Measurements from ENCODE around the gene HIBCH.
A peak's percentile ranks its signal among the peaks of the same experiment; 100 is the strongest.
"Not testable (repeated sequence)": the region's sequence is repeated elsewhere in the genome, so short reads cannot be mapped to it uniquely, and the experiment has no call there.

Gene HIBCH

DNA sequence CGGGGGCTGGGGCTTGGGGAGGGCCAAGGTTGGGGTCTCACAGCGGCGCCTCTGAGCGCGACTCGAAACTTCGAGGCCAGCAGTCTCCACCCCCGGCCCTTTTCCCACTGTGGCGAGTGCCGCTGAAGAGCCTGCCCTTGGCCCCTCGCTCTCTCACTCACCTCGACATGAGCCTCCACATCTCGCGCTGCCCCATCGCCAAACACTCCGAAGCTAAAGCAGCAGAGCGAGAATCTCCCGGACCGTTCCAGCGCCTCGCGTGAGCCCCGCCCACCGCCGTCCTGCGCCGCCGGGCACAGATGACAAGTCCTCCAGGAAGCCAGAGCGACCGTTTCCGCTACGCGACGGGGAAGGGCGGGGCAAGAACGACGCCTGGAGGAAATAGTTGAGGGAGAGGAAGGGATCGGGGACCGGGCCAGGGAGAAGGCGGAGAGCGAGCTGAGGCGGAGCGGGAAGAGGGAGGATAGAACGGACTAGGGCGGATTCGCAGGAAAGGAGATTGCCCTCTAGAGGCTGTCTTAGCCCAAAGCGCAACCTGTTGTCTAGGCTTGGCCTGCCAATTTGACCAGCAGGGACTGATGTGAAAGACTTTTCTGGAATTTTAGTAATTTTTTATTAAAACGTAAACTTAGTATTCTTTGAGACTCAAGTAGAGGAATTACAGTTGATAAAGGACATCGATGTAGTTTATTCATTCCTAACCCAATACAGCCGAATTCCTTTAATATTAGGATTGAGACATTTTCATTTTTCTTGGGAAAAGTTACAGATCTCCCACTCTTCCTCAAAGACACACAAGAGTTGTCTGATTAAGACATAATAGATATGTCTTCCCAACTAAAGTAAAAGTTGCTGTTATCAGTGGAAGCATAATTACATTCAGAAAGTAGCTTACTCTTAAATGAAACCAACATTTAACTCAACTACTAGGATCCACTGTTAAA, at the start of gene HIBCH:
HIBCH (minus strand) TSS at position 272 of the 944 bp plus-strand sequence; CDS start at position 196, 76 bp downstream.
- DNase-seq, result peak; percentile 95

- DNase-seq, result no peak
Measured at GRCh38 chr2:190367091-190367490, 47.5 kb upstream of the HIBCH start.

GRCh38 chr2:190366248-190366753, 46.7 kb upstream of the HIBCH start:
- no peak for DNase-seq

DNA sequence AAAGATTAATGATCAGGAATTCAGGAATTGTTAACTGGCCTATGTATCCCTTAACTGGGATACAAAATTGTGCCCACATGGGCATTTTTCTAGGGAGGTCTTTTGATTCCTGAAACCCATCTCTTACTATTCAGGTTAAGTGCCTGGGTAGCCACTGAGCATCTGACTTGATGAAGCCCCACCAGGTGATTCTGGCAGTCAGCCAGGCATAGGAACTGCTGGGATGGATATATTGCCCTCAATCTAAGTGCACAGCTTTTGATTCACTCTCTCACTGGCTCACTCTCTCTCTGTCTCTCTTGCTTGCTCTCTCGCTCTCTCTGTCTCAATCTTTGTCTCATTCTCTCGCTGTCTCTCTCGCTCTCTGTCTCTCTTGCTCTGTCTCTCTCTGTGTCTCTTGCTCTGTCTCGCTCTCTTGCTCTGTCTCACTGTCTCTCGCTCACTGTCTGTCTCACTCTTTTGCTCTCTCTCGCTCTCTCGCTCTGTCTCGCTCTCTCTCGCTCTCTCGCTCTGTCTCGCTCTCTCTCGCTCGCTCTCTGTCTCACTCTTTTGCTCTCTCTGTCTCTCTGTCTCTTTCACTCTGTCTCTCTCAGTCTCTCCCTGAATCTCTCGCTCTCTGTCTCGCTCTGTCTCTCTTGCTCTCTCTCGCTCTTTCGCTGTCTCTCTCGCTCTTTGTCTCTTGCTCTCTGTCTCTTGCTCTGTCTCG, 46.0 kb upstream of the HIBCH start:
- no peak for DNase-seq

DNA sequence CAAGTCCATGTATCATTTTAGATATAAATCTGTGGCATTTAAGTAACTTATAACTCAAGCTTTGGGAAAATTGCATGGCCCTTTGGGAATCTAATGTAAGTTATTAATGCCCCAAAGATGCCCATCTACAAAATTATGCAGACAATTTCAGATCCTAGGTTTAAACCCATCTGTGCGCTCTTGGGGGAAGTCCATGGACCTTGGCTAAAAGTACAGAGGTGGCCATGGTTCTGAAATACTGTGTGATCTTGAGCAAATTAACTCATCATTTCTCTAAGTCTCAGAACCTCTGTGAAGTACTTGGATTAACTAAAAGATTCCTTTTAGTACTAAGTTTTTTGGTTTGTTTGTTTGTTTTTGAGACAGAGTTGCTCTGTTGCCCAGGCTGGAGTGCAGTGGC, 43.3 kb upstream of the HIBCH start:
- DNase-seq, result no peak

DNA sequence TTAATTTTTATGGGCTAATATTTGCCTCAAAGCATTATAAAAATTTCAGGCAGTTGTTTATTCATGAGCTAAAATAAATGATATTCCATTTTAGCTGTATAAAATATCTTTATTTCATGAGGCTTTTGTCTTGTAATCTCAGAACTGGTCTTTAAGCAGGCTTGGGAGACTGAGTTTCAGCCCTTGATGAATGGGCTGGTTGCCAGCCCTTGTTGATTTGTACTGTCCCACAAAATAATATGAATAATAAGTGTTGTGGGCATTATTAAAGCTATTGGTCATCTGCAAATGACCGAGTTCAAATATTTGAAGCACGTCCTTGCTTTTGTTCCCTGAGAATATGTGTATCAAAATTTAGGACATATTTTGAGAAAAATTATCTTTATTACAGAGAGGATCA, 41.9 kb upstream of the HIBCH start:
- no peak for DNase-seq

- no peak for DNase-seq
Measured at GRCh38 chr2:190360965-190361364, 41.3 kb upstream of the HIBCH start.

DNA sequence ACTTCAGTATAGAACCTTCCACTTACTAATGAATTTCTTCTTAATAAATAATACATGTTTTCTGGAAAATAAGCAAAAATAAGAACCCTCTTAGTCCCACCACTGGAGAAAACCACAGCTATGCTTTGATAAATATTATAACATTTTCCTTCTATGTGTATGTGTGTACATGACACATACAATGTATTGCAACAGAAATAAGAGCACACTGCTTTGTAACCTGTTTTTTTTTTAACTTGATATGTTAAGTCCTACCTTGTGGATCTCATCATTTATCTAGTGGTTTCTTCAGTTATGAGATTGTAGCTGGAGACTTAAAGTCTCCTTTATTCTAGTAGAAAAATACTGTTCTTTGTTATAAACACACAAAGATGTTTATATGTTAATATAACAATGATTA, 40.9 kb upstream of the HIBCH start:
- no peak for DNase-seq

DNA sequence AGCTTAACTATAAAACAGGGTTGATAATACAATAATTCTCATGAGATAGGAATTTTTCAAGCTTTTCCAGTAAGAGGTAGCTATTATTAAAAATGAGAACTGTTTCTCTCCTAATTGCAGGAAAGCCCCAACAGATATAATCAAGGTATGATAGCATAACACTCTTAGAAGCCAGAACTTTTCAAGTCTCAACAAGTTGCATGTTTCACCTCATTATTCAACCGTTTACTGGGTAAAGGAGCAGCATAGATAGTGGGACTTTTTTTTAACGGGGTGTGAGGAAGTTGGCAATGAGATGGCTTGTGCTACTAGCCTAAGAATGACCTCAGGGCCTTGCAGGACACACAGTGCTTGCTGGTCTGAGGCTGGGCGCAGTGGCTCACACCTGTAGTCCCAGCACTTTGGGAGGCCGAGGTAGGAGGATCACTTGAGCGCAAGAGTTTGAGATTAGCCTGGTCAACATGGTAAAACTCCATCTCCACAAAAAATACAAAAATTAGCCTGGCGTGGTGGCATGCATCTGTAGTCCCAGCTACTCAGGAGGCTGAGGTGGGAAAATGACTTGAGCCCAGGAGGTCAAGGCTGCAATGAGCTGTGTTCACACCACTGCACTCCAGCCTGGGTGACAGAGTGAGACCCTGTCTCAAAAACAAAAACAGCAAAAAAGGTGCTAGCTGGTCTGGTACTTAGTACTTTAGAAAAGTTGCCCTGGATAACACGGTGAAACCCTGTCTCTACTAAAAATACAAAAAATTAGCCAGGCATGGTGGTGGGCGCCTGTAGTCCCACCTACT, 39.2 kb upstream of the HIBCH start:
- not testable (repeated sequence) for DNase-seq

GRCh38 chr2:190357600-190357999, 38.0 kb upstream of the HIBCH start:
- DNase-seq, result no peak

DNA sequence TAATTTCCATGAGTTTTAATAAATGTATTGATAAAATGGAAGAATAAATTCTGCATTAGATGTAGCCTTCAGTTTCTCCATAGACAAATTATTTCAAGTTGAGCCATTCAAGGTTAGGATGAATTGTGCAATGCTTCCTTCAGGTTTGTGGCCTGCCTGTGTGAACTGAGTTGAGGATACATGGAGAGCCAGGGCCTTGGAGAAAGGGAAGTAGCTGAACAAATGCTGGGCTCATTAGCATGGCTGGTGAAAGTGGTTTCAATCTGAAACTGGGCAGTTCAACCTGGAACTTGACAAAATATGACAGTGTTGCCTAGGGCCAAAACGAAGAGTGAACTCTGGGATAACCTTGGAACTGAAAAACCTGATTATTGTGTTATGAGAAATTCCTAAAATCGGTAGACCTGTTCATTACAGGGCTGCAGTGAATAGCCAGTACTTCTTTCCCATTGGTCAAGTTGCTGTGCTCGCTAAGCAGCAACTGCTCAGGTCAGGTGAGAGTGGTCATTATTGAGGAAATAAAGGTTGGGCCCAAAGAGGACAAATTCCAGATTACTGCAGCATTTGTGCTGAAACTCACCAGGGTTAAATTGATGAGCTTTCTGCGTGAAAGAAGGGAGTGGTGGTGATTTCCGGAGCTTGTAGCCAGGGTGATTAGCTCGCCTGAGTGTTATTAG, 36.5 kb upstream of the HIBCH start:
- DNase-seq, result no peak

DNA sequence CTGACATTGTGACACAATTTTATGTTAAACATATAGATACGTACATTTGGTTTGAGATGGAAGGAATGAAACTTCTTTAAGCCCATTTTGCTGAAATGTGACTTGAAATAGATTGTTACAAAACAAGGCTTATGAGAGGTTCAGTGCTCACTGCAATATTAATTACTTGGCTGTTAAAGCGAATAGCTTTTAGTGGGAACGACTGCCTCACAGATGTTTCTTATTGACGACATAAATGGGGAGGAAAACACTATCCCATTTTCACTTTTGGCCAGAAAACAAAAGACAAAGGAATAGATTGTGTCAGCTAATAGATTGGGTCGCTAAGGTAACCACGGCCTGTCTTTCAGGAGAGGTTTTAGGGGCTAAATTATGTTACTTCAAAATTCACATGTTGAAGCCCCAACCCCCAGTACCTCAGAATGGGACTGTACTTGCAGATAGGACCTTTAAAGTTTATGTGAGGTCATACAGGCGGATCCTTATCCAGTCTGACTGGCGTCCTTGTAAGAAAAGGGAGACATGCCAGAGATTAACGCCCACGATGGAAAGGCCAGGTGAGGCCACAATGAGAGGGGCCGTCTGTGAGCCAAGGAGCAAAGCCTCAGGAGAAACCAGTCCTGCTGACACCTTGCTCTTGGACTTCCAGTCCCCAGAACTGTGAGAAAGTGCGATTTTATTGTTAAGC, 34.5 kb upstream of the HIBCH start:
- no peak for DNase-seq

DNA sequence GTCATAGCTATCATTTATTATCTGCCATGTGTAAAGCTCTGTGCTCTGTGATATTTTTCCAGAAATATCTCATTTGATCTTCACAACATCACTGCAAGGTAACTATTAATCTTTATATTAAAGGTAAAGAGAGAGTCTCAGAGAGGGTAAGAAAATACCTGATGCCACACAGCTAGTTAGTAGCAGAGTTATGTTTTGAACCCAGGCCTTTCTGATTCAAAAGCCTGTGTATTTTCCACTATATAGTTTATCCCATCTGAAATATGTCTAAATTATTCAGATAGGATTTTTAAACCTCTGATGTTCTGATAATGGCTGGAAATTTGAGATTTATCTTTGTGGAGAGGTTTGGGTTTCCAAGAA, 33.9 kb upstream of the HIBCH start:
- no peak for DNase-seq

DNA sequence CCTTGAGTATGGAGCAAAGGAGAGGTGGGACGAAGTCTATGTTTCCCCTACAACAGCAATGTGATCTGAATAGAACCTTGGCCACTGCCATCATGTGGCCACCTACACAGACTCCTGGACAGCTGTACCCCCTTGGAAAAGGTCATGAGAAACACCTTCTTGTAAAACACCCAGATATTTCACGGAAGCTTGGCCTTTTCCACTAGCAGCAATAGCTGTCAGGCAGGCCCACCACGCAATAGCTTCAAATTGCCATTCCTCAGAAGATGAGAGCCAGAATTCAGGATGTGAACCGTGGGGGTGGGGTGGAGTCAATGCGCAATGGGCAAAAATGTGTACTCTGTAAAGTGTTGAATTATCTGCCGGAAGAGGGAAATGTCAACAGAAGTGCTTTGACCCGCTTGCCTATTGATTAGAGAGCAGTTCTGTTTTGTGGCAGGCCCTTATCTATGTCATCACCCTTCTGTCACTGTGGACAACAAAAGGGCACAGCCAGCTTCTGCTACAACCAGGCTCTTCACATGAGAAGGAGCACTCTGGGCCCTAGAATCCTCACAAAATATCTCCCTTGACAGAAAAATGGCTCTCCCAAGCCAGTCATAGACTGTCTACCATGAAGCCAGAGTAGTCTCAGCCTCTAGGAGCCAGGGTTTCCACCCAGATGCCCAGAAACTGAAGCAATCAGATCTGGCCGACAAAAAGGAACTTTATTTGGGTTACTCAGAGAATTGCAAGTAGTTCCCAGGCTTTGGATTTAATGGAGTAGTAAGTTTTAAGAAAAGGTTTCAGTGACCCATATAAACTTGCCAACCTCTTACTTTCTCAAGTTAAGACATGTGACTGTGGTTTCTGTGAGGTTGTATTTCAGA, 33.3 kb upstream of the HIBCH start:
- no peak for DNase-seq

DNA sequence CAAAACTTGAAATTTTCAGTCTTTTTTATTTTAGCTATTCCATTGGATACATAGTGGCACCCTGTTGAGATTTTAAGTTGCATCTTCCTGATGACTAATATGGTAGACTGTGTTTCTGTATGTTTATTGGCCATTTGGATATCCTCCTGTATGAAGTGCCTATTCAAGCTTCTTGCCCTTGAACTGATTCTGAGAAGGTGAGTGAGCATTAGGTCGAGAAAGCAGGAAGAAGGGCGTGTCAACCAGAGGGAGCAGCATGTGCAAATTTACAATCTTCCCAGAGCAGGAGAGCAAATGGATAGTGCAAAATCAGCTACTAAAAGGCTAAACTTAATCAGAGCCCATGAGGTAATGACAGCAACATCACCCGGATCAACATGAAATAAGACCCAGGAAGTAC, 32.3 kb upstream of the HIBCH start:
- no peak for DNase-seq

DNA sequence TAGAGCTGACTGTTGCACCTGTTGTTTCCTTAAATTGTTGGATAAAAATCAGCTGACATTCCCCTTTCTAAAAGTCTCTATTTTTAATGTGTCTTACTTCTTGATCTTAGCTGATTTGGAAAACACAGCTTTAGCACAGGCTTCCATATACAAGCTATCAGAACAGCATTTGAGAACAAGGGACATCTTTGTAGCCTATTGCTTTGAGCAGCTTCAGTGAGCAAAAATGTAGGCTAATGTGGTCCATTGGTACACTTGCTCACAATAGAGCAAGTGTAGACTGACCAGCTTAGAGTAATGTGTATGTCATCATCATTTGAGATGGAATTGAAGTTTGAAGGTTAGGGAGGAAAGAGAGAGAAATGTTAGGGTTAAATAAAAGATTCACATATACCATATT, 30.7 kb upstream of the HIBCH start:
- DNase-seq, result no peak

GRCh38 chr2:190344276-190344827, 24.7 kb upstream of the HIBCH start:
- DNase-seq, result no peak

GRCh38 chr2:190343536-190344275, 24.1 kb upstream of the HIBCH start, which contains the start of gene INPP1:
Gene INPP1, plus strand, starts transcription at chr2:190343589. Its CDS starts 16,514 bp downstream, at chr2:190360103.
- DNase-seq, result peak; percentile 68

GRCh38 chr2:190343089-190343535, 23.5 kb upstream of the HIBCH start:
- peak; percentile 32 for DNase-seq

GRCh38 chr2:190342611-190343010, 23.0 kb upstream of the HIBCH start:
- no peak for DNase-seq
